CD4-positive, alpha-beta T cell treated with Interleukin-15 for 1 hour (primary cell): ENCODE results near the gene RND3.

ENCODE experiments used
- DNase-seq: peaks from one replicate; pipeline ENCODE4 v3.0.0-alpha.2; 2020

RND3 gene

GRCh38 chr2:150432312-150432625 lies 55.2 kb downstream of the RND3 start:
- DNase-seq, result no peak

GRCh38 chr2:150431561-150432311 lies 55.7 kb downstream of the RND3 start:
- no peak for DNase-seq

- no peak for DNase-seq
These were observed 58.0 kb downstream of the RND3 start for GRCh38 chr2:150429384-150429961.

- DNase-seq, result no peak
These were observed 58.8 kb downstream of the RND3 start for GRCh38 chr2:150428641-150429040.

GRCh38 chr2:150427298-150427697 lies 60.2 kb downstream of the RND3 start:
- no peak for DNase-seq

GRCh38 chr2:150426724-150427123 lies 60.7 kb downstream of the RND3 start:
- DNase-seq, result no peak

- DNase-seq, result no peak
These were observed 61.2 kb downstream of the RND3 start for GRCh38 chr2:150426315-150426714.

- no peak for DNase-seq
These were observed 62.1 kb downstream of the RND3 start for GRCh38 chr2:150425121-150425955.

- DNase-seq, result no peak
These were observed 63.1 kb downstream of the RND3 start for GRCh38 chr2:150424406-150424805.

- no peak for DNase-seq
These were observed 66.3 kb downstream of the RND3 start for GRCh38 chr2:150421126-150421651.

- DNase-seq, result no peak
These were observed 68.6 kb downstream of the RND3 start for GRCh38 chr2:150418916-150419315.
